Right cardiac atrium (tissue), 5 donors: Measurements from ENCODE around the gene HMCES. TPM values are rescaled to one million over a fixed set of nuclear protein-coding genes. Genes with fewer than 3 reads are reported as not detected.

Experiments
- ATAC-seq, 2 donors: fragments of 200-7000 bp; cut with Tn5 transposase; one replicate each; pipeline versions ENCODE4 v1.8.0 to v1.9.1; 2020; ENCODE audit warnings: moderate library complexity in 2 of 2, mild to moderate bottlenecking in 1 of 2
- DNase-seq, 3 donors: peaks; one replicate each; pipeline ENCODE4 v3.0.0-alpha.2; 2020
- H3K27ac ChIP-seq: one replicate; pipeline ENCODE4 v1.5.1; 2013; ENCODE audit warnings: mild to moderate bottlenecking, low read length, control low read depth, moderate library complexity
- H3K27me3 ChIP-seq: one replicate; pipeline ENCODE4 v1.6.1; 2013; ENCODE audit not compliant: control insufficient read depth, insufficient read depth
- H3K4me1 ChIP-seq: one replicate; pipeline ENCODE4 v1.6.1; 2013; ENCODE audit warnings: low read length; ENCODE audit not compliant: control insufficient read depth, insufficient read depth
- H3K4me3 ChIP-seq: one replicate; pipeline ENCODE4 v1.5.1; 2013; ENCODE audit warnings: low read length, control low read depth
- H3K9me3 ChIP-seq: one replicate; pipeline ENCODE4 v1.6.1; 2013; ENCODE audit warnings: low read length; ENCODE audit not compliant: control insufficient read depth
- WGBS: extraction: QIAGEN DNeasy Blood & Tissue Kit; methylation state at CpG from one replicate; pipeline ENCODE4 v1.1.7; 2013; 5-methylcytosine and 5-hydroxymethylcytosine counted together
- intact Hi-C, 4 donors: fragments of 100-400 bp; cut with DNase I; formaldehyde crosslinking; loops; one replicate each; pipeline versions ENCODE4 v1.11.0 to v1.14.0; 2022 to 2023
- polyA plus RNA-seq: library from polyadenylated mRNA; stranded (reverse); fragments of 200-250 nt; gene quantifications from one replicate; pipeline ENCODE4 v1.2.3, GENCODE V29; 2013
- total RNA-seq, 4 donors: library from RNA; stranded (reverse); fragmentation: NEBNext Ultra II Directional; extraction: Animal tissue kit (Norgen Biotek cat#: 25700); gene quantifications; one replicate each; pipeline ENCODE4 v1.2.1, GENCODE V29; 2021
- donor health status: healthy with polysubstance abuse.
- donor health status: DM: no; HTN: yes; CAD: no.
- donor health status: DM: no; HTN: no; CAD: no.
- donor health status: DM: no; HTN: yes; CAD: no; lungs with severe emphysema.
- donor health status: DM: yes; HTN: yes; CAD: no.

The HMCES gene
- total and polyA plus RNA-seq, 5 donors, result 37.0 to 53.2 (median 39.2) TPM

DNA sequence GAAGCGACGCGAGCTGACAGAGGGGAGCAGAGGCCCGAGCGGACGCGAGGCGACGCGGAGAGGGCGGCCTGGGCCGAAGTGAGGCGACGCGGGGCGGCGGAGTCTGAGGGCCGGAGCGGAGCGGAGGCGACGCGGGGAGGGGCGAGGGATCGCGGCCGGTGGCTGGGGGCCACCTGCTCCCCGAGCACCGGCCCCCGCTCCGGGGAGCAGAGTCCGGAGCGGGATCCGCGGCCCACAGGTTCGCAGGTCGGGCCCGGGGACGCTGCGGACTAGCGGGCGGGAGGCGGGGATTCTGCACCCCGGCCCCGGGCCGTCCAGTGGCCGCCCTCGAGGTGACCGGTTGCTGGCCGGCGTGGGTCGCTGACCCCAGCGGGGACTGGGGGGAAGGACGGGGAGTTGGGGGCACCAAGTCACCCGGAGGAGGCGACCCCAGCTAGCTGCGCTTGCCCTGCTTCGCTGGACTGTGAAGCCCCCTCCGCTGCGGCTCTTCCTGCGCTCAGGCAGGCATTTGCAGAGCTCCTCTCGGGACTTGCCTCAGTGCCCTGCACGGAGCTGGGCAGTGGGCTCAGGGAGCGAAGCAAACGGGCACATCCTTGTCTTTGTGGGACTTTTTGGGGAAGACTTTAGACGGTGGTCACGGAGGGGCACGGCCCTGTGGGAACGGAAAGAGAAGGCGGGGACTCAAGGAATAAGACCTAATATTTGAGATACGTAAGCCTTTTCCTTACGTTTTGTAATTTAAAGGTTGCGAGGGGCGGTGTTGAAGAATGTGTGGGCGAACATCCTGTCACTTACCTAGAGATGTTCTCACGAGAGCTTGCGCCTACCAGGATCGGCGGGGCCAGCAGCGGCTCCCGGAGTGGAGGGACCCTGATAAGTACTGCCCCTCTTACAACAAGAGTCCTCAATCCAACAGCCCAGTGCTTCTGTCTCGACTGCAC is 566 bp downstream of the HMCES start:
- Histone ChIP-seq H3K27me3 (no peaks in the 10 kb centered on the region), H3K9me3 (no peaks in the 10 kb centered on the region), H3K4me1 (peaks cover 3% of the 10 kb centered on the region), H3K4me3 (peak overlapping the region; percentile 75), H3K27ac (peak overlapping the region; percentile 87)
- intact Hi-C loops, result loop anchor here in 1 of 4 donors (5.0 kb wide), 1 partner anchor 38 kb away; a partner anchor contains a TSS
- WGBS, result under 1% methylated on average over 82 of the region's 82 CpGs
- ATAC-seq (peak; percentile 50 to 63), DNase-seq (peak; percentile 44 to 75 (median 71))

DNA sequence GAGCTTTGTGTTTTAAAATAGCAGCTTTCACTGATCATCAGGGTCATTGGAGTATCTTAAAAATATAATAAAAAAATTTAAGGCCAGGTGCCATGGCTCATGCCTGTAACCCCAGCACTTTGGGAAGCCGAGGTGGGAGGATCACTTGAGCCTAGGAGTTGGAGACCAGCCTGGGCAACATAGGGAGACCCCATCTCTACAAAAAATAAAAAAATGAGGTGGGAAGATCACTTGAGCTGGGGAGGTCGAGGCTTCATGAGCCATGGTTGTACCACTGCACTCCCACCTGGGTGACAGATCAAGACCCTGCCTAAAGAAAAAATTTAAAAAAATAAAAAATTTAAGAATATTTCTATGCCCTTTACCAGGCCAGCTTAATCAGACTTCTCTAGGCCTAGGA is 1.5 kb downstream of the HMCES start:
- 73% methylated on average over 2 of the region's 2 CpGs for whole genome bisulfite sequencing
- DNase-seq (no peak), ATAC-seq (no peak)
- intact Hi-C loops, result no loop called here
- Histone ChIP-seq H3K4me1 (peaks cover 3% of the 10 kb centered on the region), H3K4me3 (peak overlapping the region; percentile 75), H3K27me3 (no peaks in the 10 kb centered on the region), H3K27ac (no peak overlapping the region), H3K9me3 (no peaks in the 10 kb centered on the region)

DNA sequence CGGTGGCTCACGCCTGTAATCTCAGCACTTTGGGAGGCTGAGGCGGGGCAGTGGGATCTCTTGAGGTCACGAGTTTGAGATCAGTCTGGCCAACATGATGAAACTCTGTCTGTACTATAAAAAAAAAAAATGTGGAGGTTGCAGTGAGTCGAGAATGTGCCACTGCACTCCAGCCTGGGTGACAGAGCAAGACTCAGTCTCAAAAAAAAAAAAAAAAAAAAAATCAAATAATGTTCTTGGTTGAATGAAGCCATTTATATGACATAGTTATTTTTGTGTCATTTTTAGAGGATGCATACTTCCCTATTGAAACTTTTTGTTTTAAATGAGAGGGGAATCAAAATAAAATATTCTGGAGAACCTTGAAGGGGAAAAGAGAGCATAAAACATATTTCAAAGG is 3.1 kb downstream of the HMCES start:
- Histone ChIP-seq H3K27ac (no peak overlapping the region), H3K4me1 (peaks cover 3% of the 10 kb centered on the region), H3K4me3 (no peak overlapping the region), H3K9me3 (no peaks in the 10 kb centered on the region), H3K27me3 (no peaks in the 10 kb centered on the region)
- ATAC-seq, result no peak
- no peak for DNase-seq
- intact Hi-C loops, result no loop called here
- WGBS, result 73% methylated on average over 5 of the region's 5 CpGs

DNA sequence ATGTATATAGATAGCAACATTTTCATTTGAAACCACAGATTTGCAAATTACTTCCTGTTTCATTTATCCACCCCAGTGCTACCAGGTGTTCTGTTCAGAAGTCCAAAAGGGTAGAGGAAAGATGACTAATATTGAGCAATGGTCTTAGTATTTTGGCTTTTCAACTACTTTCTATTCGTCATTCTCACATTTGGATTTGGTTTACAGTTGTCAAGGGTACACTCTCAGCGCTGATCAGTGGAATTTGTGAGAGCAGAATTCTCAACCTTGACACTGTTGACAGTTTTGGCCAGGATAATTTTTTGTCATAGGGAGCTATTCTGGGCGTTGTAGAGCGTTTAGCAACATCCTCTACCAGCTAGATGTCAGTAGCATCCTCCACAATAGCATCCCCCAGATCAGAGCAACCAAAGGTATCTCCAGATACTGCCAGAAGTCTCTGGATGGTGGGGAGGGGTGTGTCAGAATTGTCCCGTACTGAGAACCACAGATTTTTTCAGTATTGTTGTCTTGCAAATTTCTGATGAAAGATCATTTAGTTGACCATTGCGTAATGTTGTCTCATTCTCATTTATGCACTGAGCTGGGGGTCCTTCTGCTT is 4.2 kb downstream of the HMCES start:
- WGBS, result 41% methylated on average over 6 of the region's 6 CpGs
- peaks cover 3% of the 10 kb centered on the region for H3K4me1 ChIP-seq

DNA sequence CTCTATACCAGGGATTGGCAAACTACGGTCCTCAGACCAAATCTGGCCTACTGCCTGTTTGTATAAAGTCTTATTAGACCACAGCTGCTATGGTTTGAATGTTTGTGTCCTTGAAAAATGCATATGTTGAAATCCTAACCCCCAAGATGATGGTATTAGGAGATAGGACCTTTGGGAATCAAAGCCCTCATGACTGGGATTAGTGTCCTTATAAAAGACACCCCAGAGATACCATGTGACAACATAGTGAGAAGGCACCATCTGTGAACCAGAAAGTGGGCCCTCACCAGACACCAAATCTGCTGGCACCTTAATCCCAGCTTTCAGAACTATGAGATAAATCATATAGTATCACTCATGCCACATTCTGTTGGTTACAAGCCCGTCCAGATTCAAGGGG is 7.4 kb downstream of the HMCES start:
- Histone ChIP-seq H3K27me3 (no peaks in the 10 kb centered on the region), H3K27ac (no peak overlapping the region), H3K4me1 (no peaks in the 10 kb centered on the region), H3K9me3 (no peaks in the 10 kb centered on the region), H3K4me3 (no peak overlapping the region)
- intact Hi-C loops, result no loop called here
- no peak for ATAC-seq
- no peak for DNase-seq
- WGBS, result 80% methylated on average over 2 of the region's 2 CpGs

More for the DNA sequence above, 4.2 kb downstream of the HMCES start:
- Histone ChIP-seq H3K4me3 (no peak overlapping the region), H3K27ac (no peak overlapping the region), H3K27me3 (no peaks in the 10 kb centered on the region), H3K9me3 (no peaks in the 10 kb centered on the region)
- DNase-seq (no peak), ATAC-seq (no peak)
- intact Hi-C loops, result no loop called here

DNA sequence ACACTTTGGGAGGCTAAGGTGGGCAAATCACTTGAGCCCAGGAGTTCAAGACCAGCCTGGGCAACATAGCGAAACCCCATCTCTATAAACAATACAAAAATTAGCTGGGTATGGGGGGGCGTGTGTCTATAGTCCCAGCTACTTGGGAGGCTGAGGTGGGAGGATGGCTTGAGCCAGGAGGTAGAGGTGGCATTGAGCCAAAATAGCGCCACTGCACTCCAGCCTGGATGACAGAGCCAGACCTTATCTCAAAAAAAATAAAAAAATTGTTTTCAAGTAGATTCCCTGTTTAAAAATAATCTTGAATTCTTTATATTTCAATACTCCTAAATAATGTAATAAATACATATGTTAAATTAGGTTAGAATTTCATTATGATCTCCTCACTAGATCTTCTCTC is 9.8 kb downstream of the HMCES start:
- Histone ChIP-seq H3K4me1 (no peaks in the 10 kb centered on the region), H3K4me3 (no peak overlapping the region), H3K27me3 (no peaks in the 10 kb centered on the region), H3K9me3 (no peaks in the 10 kb centered on the region), H3K27ac (no peak overlapping the region)
- intact Hi-C loops, result no loop called here
- 83% methylated on average over 3 of the region's 3 CpGs for WGBS
- ATAC-seq (no peak), DNase-seq (no peak)

DNA sequence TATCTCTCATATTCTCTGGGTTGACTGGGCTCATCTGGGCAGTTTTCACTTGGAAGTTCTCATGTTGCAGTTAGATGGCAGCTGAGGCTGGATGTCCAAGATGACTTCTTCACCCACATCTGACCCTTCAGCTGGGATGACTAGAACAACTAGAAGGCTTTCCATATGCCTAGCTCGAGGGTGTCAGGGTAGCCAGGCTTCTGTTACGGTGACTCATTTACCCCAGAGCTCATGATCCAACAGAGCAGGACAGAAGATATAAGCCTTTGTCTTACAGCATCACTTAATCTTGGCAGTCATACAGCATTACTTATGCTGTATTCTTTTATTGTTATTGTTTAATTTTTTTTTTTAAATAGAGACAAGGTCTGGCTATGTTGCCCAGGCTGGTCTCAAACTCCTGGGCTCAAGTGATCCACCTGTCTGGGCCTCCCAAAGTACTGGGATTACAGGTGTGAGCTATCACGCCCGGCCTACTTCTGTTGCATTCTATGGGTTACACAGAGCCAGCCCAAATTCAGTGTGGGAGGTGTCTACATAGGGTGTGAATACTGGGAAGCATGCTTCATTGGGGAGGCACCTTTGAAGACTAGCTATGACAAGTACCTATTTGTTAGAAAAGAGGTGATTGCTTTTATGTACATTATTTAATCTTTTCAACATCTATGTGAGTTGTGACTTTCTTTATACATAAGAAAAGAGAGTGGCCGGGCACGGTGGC is 10.7 kb downstream of the HMCES start:
- 91% methylated on average over 6 of the region's 6 CpGs for WGBS
- ATAC-seq (no peak), DNase-seq (no peak)
- Histone ChIP-seq H3K27me3 (no peaks in the 10 kb centered on the region), H3K27ac (no peak overlapping the region), H3K4me3 (no peak overlapping the region), H3K9me3 (no peaks in the 10 kb centered on the region), H3K4me1 (no peaks in the 10 kb centered on the region)
- intact Hi-C loops, result no loop called here

DNA sequence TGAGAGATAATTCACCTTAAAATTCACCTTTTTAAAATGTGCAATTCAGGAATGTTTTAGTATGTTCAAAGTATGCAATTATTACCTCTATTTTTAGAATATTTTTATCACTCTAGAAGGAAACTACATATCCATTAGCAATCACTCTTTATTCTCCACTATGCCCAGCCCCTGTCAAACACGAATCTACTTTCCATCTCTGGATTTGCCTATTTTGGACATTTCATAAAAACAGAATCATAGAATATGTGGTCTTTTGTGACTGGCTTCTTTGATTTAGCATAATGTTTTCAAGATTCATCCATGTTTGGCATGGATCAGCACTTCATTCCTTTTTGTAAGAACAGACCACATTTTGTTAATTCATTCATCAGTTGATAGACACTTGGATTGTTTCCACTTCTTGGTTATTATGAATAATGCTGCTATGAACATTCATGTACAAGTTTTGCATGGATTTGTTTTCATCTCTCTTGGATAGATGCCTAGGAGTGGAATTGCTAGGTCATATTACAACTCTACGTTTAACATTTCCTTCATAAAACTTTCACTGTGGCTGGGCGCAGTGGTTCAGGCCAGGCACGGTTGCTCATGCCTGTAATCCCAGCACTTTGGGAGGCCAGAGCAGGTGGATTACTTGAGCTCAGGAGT is 12.7 kb downstream of the HMCES start:
- intact Hi-C loops, result no loop called here
- H3K9me3 ChIP-seq, result no peaks in the 10 kb centered on the region
- H3K4me3 ChIP-seq, result no peak overlapping the region
- DNase-seq (no peak), ATAC-seq (no peak)
- H3K27ac ChIP-seq, result no peak overlapping the region
- 71% methylated on average over 4 of the region's 4 CpGs for whole genome bisulfite sequencing
- no peaks in the 10 kb centered on the region for H3K27me3 ChIP-seq
- H3K4me1 ChIP-seq, result no peaks in the 10 kb centered on the region

DNA sequence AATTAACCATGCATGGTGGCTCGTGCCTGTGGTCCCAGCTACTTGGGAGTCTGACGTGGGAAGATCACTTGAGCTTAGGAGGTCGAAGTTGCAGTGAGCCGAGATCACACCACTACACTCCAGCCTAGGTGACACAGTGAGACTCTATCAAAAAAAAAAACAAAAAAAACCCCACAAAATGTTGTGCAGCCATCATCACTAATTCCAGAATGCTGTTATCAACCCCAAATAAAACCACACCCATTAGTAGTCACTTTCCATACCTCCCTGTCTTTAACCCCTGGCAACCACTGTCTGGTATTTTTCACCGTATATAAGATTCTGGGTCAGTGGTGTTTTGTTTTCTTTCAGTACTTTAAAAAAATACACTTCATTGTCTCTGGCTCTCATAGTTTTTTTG is 16.6 kb downstream of the HMCES start:
- H3K27ac ChIP-seq, result no peak overlapping the region
- 86% methylated on average over 5 of the region's 5 CpGs for WGBS
- ATAC-seq (no peak), DNase-seq (no peak)
- H3K4me3 ChIP-seq, result no peak overlapping the region
- no peaks in the 10 kb centered on the region for H3K27me3 ChIP-seq
- intact Hi-C loops, result no loop called here
- H3K4me1 ChIP-seq, result no peaks in the 10 kb centered on the region
- no peaks in the 10 kb centered on the region for H3K9me3 ChIP-seq

DNA sequence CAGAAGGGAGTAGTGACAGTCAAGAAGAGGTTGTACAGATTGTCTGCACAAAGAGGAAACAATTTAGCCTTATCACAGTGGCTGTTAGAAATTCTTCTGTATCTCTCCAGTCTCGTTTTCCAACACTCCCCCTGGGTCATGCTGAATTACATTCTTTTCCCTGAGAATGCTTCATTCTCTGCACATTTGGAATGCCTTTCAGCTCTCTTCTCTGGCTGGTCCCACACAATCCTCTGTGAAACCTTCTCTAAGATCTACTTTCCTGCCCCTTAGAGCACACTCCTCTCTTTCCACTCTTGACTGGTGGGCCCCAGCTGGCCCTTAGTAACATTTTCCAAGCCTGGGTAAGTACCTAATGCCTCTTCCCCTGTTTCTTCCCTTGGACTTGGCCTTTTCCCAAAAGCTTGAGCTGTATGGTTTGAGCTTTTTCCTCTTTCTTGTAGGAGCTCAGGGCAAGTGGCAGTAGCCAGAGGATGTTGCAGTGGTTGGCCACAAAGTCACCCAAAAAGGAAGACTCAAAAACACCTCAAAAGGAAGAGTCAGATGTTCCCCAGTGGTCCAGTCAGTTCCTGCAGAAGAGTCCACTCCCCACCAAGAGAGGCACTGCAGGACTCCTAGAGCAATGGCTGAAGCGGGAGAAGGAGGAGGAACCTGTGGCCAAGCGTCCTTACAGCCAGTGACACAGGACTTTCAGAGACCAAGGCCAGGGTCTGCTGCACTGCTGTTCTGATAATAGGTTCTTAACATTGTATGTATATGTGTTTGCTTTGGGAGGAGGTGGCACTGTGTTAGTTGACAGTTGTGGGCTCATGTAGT is 25.7 kb downstream of the HMCES start:
- Histone ChIP-seq H3K27me3 (no peaks in the 10 kb centered on the region), H3K4me3 (no peak overlapping the region), H3K4me1 (peaks cover 2% of the 10 kb centered on the region), H3K27ac (peak overlapping the region; percentile 63), H3K9me3 (no peaks in the 10 kb centered on the region)
- ATAC-seq (no peak), DNase-seq (no peak)
- intact Hi-C loops, result no loop called here
- 52% methylated on average over 3 of the region's 3 CpGs for WGBS
